HUES6 (cell line): ENCODE measurements around the gene CALML6.
A peak's percentile ranks its signal among the peaks of the same experiment; 100 is the strongest.

Source experiments
- H3K27ac ChIP-seq: 2 replicates; pipeline ENCODE4 v1.7.0; 2013; ENCODE audit warnings: low read depth, mild to moderate bottlenecking, low read length, inconsistent platforms
- H3K27me3 ChIP-seq: 2 replicates; pipeline ENCODE4 v1.6.1; 2013; ENCODE audit warnings: low read length; ENCODE audit not compliant: control insufficient read depth, insufficient read depth
- H3K36me3 ChIP-seq: 2 replicates; pipeline ENCODE4 v1.6.1; 2013; ENCODE audit warnings: low read length; ENCODE audit not compliant: control insufficient read depth, insufficient read depth
- H3K4me1 ChIP-seq: 2 replicates; pipeline ENCODE4 v1.6.1; 2013; ENCODE audit warnings: low read length; ENCODE audit not compliant: control insufficient read depth, insufficient read depth
- H3K4me3 ChIP-seq: 2 replicates; pipeline ENCODE4 v1.5.1; 2013; ENCODE audit warnings: low read depth, low read length
- H3K9ac ChIP-seq: one replicate; pipeline ENCODE4 v1.6.1; 2013; ENCODE audit warnings: mild to moderate bottlenecking, low read length
- H3K9me3 ChIP-seq: 2 replicates; pipeline ENCODE4 v1.6.1; 2013; ENCODE audit warnings: low read depth, low read length; ENCODE audit not compliant: control insufficient read depth, insufficient read depth

The CALML6 gene

GRCh38 chr1:1901641-1902294, 13.3 kb upstream of the CALML6 start:
- no peaks in the 10 kb centered on the region for H3K36me3 ChIP-seq
- H3K27ac ChIP-seq = no peak overlapping the region
- H3K9ac ChIP-seq = no peak overlapping the region
- H3K9me3 ChIP-seq = peaks cover 4% of the 10 kb centered on the region; the same call in 1 of the 2 replicates
- H3K4me1 ChIP-seq = peaks cover 8% of the 10 kb centered on the region; the same call in 1 of the 2 replicates
- H3K27me3 ChIP-seq = no peaks in the 10 kb centered on the region
- H3K4me3 ChIP-seq = no peak overlapping the region

DNA sequence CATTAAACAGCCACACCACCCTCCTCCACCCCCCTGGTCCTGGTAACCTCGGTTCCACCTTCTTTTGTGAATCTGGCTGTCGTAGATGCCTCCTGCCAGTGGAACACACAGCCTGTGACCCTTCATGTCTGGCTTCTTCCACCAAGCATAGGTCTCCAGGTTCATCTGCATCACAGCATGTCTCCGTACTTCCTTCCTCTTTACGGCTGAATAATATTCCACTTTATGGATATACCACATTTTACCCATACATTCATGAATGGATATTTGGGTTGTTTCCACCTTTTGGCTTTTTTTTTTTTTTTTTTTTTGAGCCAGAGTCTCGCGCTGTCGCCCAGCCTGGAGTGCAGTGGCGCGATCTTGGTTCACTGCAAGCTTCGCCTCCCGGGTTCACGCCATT, 11.8 kb upstream of the CALML6 start:
- no peaks in the 10 kb centered on the region for H3K36me3 ChIP-seq
- H3K9ac ChIP-seq = no peak overlapping the region
- H3K4me3 ChIP-seq = no peak overlapping the region
- peaks cover 13% of the 10 kb centered on the region; the same call in 1 of the 2 replicates for H3K4me1 ChIP-seq
- peaks cover 4% of the 10 kb centered on the region; the same call in 1 of the 2 replicates for H3K9me3 ChIP-seq
- no peaks in the 10 kb centered on the region for H3K27me3 ChIP-seq
- H3K27ac ChIP-seq = no peak overlapping the region

- no peaks in the 10 kb centered on the region for H3K36me3 ChIP-seq
- H3K9me3 ChIP-seq = peaks cover 4% of the 10 kb centered on the region; the same call in 1 of the 2 replicates
- no peaks in the 10 kb centered on the region for H3K27me3 ChIP-seq
- no peak overlapping the region for H3K27ac ChIP-seq
- no peak overlapping the region for H3K4me3 ChIP-seq
- no peak overlapping the region for H3K9ac ChIP-seq
- peaks cover 19% of the 10 kb centered on the region; the same call in 1 of the 2 replicates for H3K4me1 ChIP-seq
Observed at GRCh38 chr1:1906185-1907097, 8.6 kb upstream of the CALML6 start.

DNA sequence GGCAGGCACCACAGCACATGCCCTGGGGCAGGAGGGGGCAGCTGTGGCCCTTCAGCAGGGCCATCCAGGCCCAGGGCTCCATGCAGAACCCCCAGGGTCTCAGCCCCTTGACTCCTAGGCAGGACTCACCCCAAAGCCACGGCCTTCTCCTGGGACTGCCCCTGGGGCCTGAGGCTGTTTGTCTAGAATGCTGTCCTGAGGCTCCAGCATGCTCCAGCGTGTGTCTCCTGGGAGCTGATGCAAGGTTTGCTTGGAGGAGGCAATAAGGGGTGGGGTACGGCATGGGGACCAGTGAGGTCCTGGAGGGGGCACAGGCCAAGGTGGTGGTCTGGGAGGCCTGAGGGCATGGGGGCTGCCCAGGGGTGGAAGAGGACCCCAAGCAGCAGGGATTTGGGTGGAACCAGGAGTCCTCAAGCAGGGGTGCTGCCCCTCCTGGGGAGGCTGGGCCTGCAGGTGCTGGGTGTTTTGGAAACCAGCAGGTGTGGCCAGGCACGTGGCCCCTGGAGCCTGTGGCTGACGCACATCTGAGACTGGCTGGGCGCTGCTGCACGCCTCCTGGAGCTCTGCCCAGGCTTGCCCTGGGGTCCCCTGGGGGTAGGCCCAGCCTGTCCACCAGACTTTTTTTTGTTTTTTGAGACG, 7.8 kb upstream of the CALML6 start:
- Histone ChIP-seq H3K27ac (no peak overlapping the region), H3K4me1 (peaks cover 19% of the 10 kb centered on the region; the same call in 1 of the 2 replicates), H3K4me3 (no peak overlapping the region), H3K36me3 (no peaks in the 10 kb centered on the region), H3K27me3 (no peaks in the 10 kb centered on the region), H3K9me3 (peaks cover 4% of the 10 kb centered on the region; the same call in 1 of the 2 replicates), H3K9ac (peak overlapping the region; percentile 19)

- Histone ChIP-seq H3K9ac (peak overlapping the region; percentile 51), H3K27ac (no peak overlapping the region; the same call in 1 of the 2 replicates)
Observed at GRCh38 chr1:1908506-1908791, 6.6 kb upstream of the CALML6 start.

DNA sequence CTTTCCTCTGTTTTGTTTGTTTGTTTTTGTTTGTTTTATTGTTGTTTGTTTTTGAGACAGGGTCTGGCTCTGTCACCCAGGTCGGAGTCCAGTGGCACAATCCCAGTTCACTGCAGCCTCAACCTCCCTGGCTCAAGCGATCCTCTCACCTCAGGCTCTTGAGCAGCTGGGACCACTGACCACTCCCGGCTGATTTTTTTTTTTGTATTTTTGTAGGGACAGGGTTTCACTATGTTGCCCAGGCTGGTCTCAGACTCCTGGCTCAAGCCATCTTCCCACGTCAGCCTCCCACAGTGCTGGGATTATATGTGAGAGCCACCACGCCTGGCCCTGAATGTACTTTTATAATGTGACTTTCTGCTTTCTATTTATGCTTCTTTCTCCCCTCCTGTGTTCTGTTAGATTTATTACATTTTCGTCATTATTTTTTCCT, 5.0 kb upstream of the CALML6 start:
- H3K9me3 ChIP-seq = no peaks in the 10 kb centered on the region
- H3K27me3 ChIP-seq = no peaks in the 10 kb centered on the region
- H3K4me1 ChIP-seq = peaks cover 23% of the 10 kb centered on the region; the same call in 1 of the 2 replicates
- no peak overlapping the region for H3K27ac ChIP-seq
- peak overlapping the region; percentile 23 for H3K9ac ChIP-seq
- H3K4me3 ChIP-seq = peak overlapping the region; percentile 63
- H3K36me3 ChIP-seq = no peaks in the 10 kb centered on the region

More at GRCh38 chr1:1908506-1908791, 6.6 kb upstream of the CALML6 start:
- peaks cover 19% of the 10 kb centered on the region; the same call in 1 of the 2 replicates for H3K4me1 ChIP-seq
- no peaks in the 10 kb centered on the region for H3K9me3 ChIP-seq
- H3K4me3 ChIP-seq = peak overlapping the region; percentile 73
- H3K27me3 ChIP-seq = no peaks in the 10 kb centered on the region
- no peaks in the 10 kb centered on the region for H3K36me3 ChIP-seq

GRCh38 chr1:1910651-1911331, 4.3 kb upstream of the CALML6 start:
- no peak overlapping the region for H3K9ac ChIP-seq
- H3K27ac ChIP-seq = no peak overlapping the region
- H3K4me3 ChIP-seq = no peak overlapping the region
- H3K9me3 ChIP-seq = no peaks in the 10 kb centered on the region
- H3K36me3 ChIP-seq = no peaks in the 10 kb centered on the region
- no peaks in the 10 kb centered on the region; the same call in 1 of the 2 replicates for H3K27me3 ChIP-seq
- peaks cover 23% of the 10 kb centered on the region; the same call in 1 of the 2 replicates for H3K4me1 ChIP-seq

DNA sequence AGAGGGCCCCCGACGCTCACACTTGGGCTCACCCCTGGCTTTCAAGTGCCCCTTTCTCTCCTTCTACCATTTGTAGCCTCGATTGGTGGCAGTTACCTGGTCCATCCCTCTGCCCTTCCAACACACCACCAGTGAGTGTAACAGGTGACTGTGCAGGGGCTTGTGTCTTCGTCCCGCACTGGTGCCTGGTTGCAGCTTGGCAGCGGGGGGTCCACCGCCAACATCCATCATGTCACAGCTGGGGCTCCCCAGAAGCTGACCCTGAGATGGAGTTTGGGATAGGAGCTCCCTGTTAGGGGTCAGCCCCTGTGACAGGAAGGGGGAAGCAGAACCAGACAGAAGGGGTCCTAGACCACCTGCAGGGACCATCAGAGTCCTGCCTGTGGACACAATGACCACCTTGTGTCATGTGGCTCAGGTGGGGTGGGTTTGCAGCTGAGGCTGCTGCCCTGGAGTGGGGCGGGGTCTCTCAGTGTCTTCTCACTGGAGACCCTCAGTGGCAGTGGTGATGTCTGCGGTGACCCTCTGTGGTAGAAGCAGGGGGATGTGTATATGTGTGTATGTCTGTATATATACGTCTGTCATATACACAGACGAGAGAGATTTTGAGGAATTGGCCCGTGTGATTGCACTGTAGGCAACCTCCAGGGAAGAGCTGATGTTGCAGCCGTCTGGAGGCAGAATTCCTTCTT, 3.6 kb upstream of the CALML6 start:
- Histone ChIP-seq H3K9ac (no peak overlapping the region), H3K27ac (no peak overlapping the region), H3K4me3 (no peak overlapping the region), H3K9me3 (no peaks in the 10 kb centered on the region), H3K4me1 (peaks cover 23% of the 10 kb centered on the region; the same call in 1 of the 2 replicates), H3K27me3 (no peaks in the 10 kb centered on the region; the same call in 1 of the 2 replicates), H3K36me3 (no peaks in the 10 kb centered on the region)

DNA sequence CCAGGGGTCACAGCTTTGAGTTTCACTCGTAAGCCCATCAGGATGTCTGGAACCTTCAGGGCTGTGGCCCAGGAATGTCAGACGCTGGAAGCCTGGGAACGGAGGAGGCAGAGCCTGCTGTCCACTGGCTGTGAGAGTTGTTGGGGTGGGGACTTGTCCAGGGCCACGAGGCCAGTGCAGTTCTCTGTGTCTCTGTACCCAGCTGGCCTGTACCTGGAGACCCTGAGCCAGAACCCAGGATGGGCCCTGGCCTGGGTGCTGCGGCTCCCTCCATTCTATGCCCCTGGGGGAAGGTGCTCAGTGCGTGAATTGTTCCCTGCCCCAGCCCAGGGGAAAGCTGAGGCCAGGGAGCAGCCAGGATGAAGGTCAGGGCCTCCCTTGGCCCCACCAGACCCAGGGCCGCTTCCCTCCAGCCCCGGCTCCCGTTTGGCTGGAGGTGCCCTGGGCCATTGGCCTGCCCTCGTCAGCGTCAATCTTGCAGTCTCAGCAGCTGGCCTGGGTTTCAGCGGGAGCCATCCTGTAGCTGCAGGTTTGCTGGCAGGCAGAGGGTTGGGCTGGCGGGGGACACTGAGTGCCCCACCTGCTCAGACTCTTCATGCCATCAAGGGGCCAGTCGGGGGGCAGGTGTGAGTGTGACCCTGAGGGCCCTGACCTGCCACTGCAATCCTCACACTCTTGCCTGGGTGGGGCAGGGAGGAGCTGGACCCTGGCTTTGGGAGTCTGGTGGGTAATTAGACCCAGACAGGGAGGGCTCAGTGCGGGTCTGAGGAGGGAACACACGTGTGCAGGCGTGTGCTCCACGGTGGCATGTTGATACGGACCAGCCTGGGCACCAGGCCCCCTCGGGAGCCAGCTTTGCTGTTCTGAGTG, 724 bp upstream of the CALML6 start:
- Histone ChIP-seq H3K9ac (no peak overlapping the region), H3K4me1 (peaks cover 20% of the 10 kb centered on the region), H3K27me3 (peaks cover 9% of the 10 kb centered on the region; the same call in 1 of the 2 replicates), H3K27ac (no peak overlapping the region), H3K36me3 (no peaks in the 10 kb centered on the region), H3K9me3 (no peaks in the 10 kb centered on the region), H3K4me3 (no peak overlapping the region)
